Fibroblast of the aortic adventitia (primary cell): ENCODE measurements around the gene GTF2I. TPM values are rescaled to one million over a fixed set of nuclear protein-coding genes. Genes with fewer than 3 reads are reported as not detected.

Experiments
- DNase-seq: peaks from one replicate; pipeline ENCODE4 v3.0.0-alpha.2; 2010; ENCODE audit warnings: low read depth
- H3K4me3 ChIP-seq: 2 replicates; pipeline ENCODE4 v1.5.1; 2011; ENCODE audit warnings: low read depth, mild to moderate bottlenecking, control low read depth, low read length, moderate library complexity
- CTCF ChIP-seq: IDR thresholded peaks from 2 replicates; pipeline ENCODE4 v1.5.1; 2011; ENCODE audit warnings: mild to moderate bottlenecking, low read length, control low read depth, inconsistent platforms; ENCODE audit not compliant: insufficient read depth
- total RNA-seq: library from RNA; depleted of rRNA; stranded (reverse); fragments of >200 nt; gene quantifications from 2 replicates; pipeline ENCODE4 v1.2.3, GENCODE V29; 2012; ENCODE audit warnings: low replicate concordance

The GTF2I gene
- total RNA-seq, 1 donor, result 109 TPM

GRCh38 chr7:74653686-74654181 lies 3.8 kb upstream of the GTF2I start:
- H3K4me3 ChIP-seq, result no peak overlapping the region
- DNase-seq, result no peak
- no peak for TF ChIP-seq CTCF

- no peak overlapping the region for H3K4me3 ChIP-seq
- no peak for TF ChIP-seq CTCF
- no peak for DNase-seq
Observed at GRCh38 chr7:74654811-74655210, 2.7 kb upstream of the GTF2I start.

GRCh38 chr7:74655324-74655723 lies 2.2 kb upstream of the GTF2I start:
- no peak overlapping the region for H3K4me3 ChIP-seq
- DNase-seq, result no peak
- TF ChIP-seq CTCF, result no peak

GRCh38 chr7:74655768-74656440 lies 1.6 kb upstream of the GTF2I start:
- DNase-seq, result peak; percentile 10
- no peak for TF ChIP-seq CTCF
- peak overlapping the region; percentile 79 for H3K4me3 ChIP-seq

GRCh38 chr7:74656441-74656836 lies 1.1 kb upstream of the GTF2I start:
- H3K4me3 ChIP-seq, result peak overlapping the region; percentile 79
- DNase-seq, result peak; percentile 35
- TF ChIP-seq CTCF, result peak; percentile 12

- DNase-seq, result peak; percentile 94
- H3K4me3 ChIP-seq, result peak overlapping the region; percentile 82
- peak; percentile 17 for TF ChIP-seq CTCF
Observed at GRCh38 chr7:74656837-74657691, 454 bp upstream of the GTF2I start.
